Ectodermal cell (in vitro differentiated cells): ENCODE data around the gene CDK4.

Source experiments
- H3K27ac ChIP-seq: 2 replicates; pipeline ENCODE4 v1.7.0; 2013; ENCODE audit warnings: mild to moderate bottlenecking, low read depth, low read length; ENCODE audit not compliant: insufficient read depth, poor library complexity, severe bottlenecking
- H3K27me3 ChIP-seq: 2 replicates; pipeline ENCODE4 v1.7.0; 2013; ENCODE audit warnings: mild to moderate bottlenecking, low read length; ENCODE audit not compliant: insufficient read depth, control insufficient read depth, poor library complexity, severe bottlenecking
- H3K36me3 ChIP-seq: one replicate; pipeline ENCODE4 v1.7.0; 2013; ENCODE audit warnings: low read length; ENCODE audit not compliant: control insufficient read depth, insufficient read depth
- H3K4me1 ChIP-seq: one replicate; pipeline ENCODE4 v1.7.0; 2013; ENCODE audit warnings: low read length; ENCODE audit not compliant: control insufficient read depth, insufficient read depth
- H3K4me3 ChIP-seq: 2 replicates; pipeline ENCODE4 v1.7.0; 2013; ENCODE audit warnings: low read depth, low read length, control low read depth; ENCODE audit not compliant: insufficient read depth
- H3K9me3 ChIP-seq: 2 replicates; pipeline ENCODE4 v1.7.0; 2013; ENCODE audit warnings: mild to moderate bottlenecking, low read length, moderate library complexity; ENCODE audit not compliant: control insufficient read depth
- WGBS, 2 experiments: methylation state at CpG; one replicate each; pipeline ENCODE4 v1.1.7; 2013; ENCODE audit warnings: missing lambda C conversion rate in 2 of 2; 5-methylcytosine and 5-hydroxymethylcytosine counted together

Gene CDK4

GRCh38 chr12:57700317-57700716 is 51.8 kb downstream of the CDK4 start:
- H3K27me3 ChIP-seq: no peaks in the 10 kb centered on the region
- H3K4me3 ChIP-seq: no peak overlapping the region
- peaks cover 6% of the 10 kb centered on the region for H3K36me3 ChIP-seq
- H3K9me3 ChIP-seq: no peaks in the 10 kb centered on the region
- H3K4me1 ChIP-seq: no peaks in the 10 kb centered on the region
- WGBS, 2 experiments: 93 to 95% methylated on average over 2 of the region's 2 CpGs
- no peak overlapping the region for H3K27ac ChIP-seq

DNA sequence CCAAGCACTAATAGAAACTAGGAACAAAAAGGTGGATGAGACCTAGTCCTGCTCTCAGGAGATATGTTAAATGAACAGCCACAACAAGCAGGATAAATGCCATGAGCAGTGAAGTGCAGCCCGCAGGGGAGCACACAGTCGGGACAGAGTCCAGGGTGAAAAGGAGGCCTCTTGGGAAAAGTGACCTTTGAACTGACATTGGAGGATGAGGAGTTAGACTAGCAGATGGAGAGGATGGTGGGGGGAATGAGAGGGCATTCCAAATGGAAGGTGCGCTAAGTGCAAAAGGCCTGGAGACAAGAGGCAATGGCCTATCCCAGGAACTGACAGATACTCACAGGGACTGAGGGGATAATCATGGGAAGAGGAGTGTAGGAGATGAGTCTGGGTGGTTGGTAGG is 53.7 kb downstream of the CDK4 start:
- peaks cover 6% of the 10 kb centered on the region for H3K36me3 ChIP-seq
- H3K4me1 ChIP-seq: peaks cover 7% of the 10 kb centered on the region
- no peak overlapping the region for H3K4me3 ChIP-seq
- no peak overlapping the region for H3K27ac ChIP-seq
- no peaks in the 10 kb centered on the region for H3K27me3 ChIP-seq
- no peaks in the 10 kb centered on the region for H3K9me3 ChIP-seq
- 95 to 96% methylated on average over 3 of the region's 3 CpGs for WGBS, 2 experiments
